Measurements from ENCODE around the gene ATP6AP2.

Gene ATP6AP2

GRCh38 chrX:40607381-40607780 is 26.6 kb downstream of the ATP6AP2 start:
- H4K20me1 ChIP-seq (ENCODE audit: control insufficient read depth, insufficient read depth, low read depth, low read length) = no peaks in the 10 kb centered on the region
- TF ChIP-seq CTCF (IDR thresholded peaks at IDR 0.05; ENCODE audit: low read depth, low read length, poor library complexity, severe bottlenecking) (no peak), EZH2phosphoT487 (IDR thresholded peaks at IDR 0.05; ENCODE audit: borderline replicate concordance, low read length) (no peak)
- H3K9me3 ChIP-seq (ENCODE audit: control insufficient read depth, insufficient read depth, low read length) = no peaks in the 10 kb centered on the region
- H3K4me2 ChIP-seq (ENCODE audit: low read length) = no peak overlapping the region
- H3K27me3 ChIP-seq (ENCODE audit: control insufficient read depth, low read length) = no peaks in the 10 kb centered on the region
- no peaks in the 10 kb centered on the region for H3K79me2 ChIP-seq (ENCODE audit: control insufficient read depth, low read length)
- no peaks in the 10 kb centered on the region for H3K36me3 ChIP-seq (ENCODE audit: control insufficient read depth, low read length)
- H3F3A ChIP-seq (ENCODE audit: control insufficient read depth, insufficient read depth) = no peaks in the 10 kb centered on the region
- H3K9me2 ChIP-seq (replicated peaks; ENCODE audit: control insufficient read depth, low read length) = no peaks in the 10 kb centered on the region
- H3K27ac ChIP-seq (ENCODE audit: low read depth, low read length) = no peak overlapping the region
- no peak overlapping the region for H3K4me3 ChIP-seq (ENCODE audit: low read length)
- H3K4me1 ChIP-seq (ENCODE audit: control insufficient read depth, low read length) = no peaks in the 10 kb centered on the region

- TF ChIP-seq CTCF (IDR thresholded peaks at IDR 0.05; ENCODE audit: low read depth, low read length, poor library complexity, severe bottlenecking) (no peak), EZH2phosphoT487 (IDR thresholded peaks at IDR 0.05; ENCODE audit: borderline replicate concordance, low read length) (no peak)
- Histone ChIP-seq H4K20me1 (ENCODE audit: control insufficient read depth, insufficient read depth, low read depth, low read length) (no peaks in the 10 kb centered on the region), H3K79me2 (ENCODE audit: control insufficient read depth, low read length) (no peaks in the 10 kb centered on the region), H3K9me2 (replicated peaks; ENCODE audit: control insufficient read depth, low read length) (no peaks in the 10 kb centered on the region), H3K4me3 (ENCODE audit: low read length) (no peak overlapping the region), H3K27me3 (ENCODE audit: control insufficient read depth, low read length) (no peaks in the 10 kb centered on the region), H3K36me3 (ENCODE audit: control insufficient read depth, low read length) (no peaks in the 10 kb centered on the region), H3K4me1 (ENCODE audit: control insufficient read depth, low read length) (no peaks in the 10 kb centered on the region), H3K27ac (ENCODE audit: low read depth, low read length) (no peak overlapping the region), H3F3A (ENCODE audit: control insufficient read depth, insufficient read depth) (no peaks in the 10 kb centered on the region), H3K4me2 (ENCODE audit: low read length) (no peak overlapping the region), H3K9me3 (ENCODE audit: control insufficient read depth, insufficient read depth, low read length) (no peaks in the 10 kb centered on the region)
These were observed 31.7 kb downstream of the ATP6AP2 start for GRCh38 chrX:40612511-40612910.

- Histone ChIP-seq H3K27me3 (ENCODE audit: control insufficient read depth, low read length) (no peaks in the 10 kb centered on the region), H3K27ac (ENCODE audit: low read depth, low read length) (no peak overlapping the region), H3F3A (ENCODE audit: control insufficient read depth, insufficient read depth) (no peaks in the 10 kb centered on the region), H3K9me3 (ENCODE audit: control insufficient read depth, insufficient read depth, low read length) (no peaks in the 10 kb centered on the region), H3K4me1 (ENCODE audit: control insufficient read depth, low read length) (no peaks in the 10 kb centered on the region), H3K36me3 (ENCODE audit: control insufficient read depth, low read length) (no peaks in the 10 kb centered on the region), H3K79me2 (ENCODE audit: control insufficient read depth, low read length) (no peaks in the 10 kb centered on the region), H3K4me2 (ENCODE audit: low read length) (no peak overlapping the region), H4K20me1 (ENCODE audit: control insufficient read depth, insufficient read depth, low read depth, low read length) (no peaks in the 10 kb centered on the region), H3K4me3 (ENCODE audit: low read length) (no peak overlapping the region), H3K9me2 (replicated peaks; ENCODE audit: control insufficient read depth, low read length) (no peaks in the 10 kb centered on the region)
- TF ChIP-seq CTCF (IDR thresholded peaks at IDR 0.05; ENCODE audit: low read depth, low read length, poor library complexity, severe bottlenecking) = no peak
- TF ChIP-seq EZH2phosphoT487 (IDR thresholded peaks at IDR 0.05; ENCODE audit: borderline replicate concordance, low read length) = no peak
These were observed 35.2 kb downstream of the ATP6AP2 start for GRCh38 chrX:40615976-40616375.

GRCh38 chrX:40617566-40617965 is 36.8 kb downstream of the ATP6AP2 start:
- H3K4me2 ChIP-seq (ENCODE audit: low read length) = no peak overlapping the region
- no peaks in the 10 kb centered on the region for H3K9me3 ChIP-seq (ENCODE audit: control insufficient read depth, insufficient read depth, low read length)
- no peak overlapping the region for H3K27ac ChIP-seq (ENCODE audit: low read depth, low read length)
- no peaks in the 10 kb centered on the region for H4K20me1 ChIP-seq (ENCODE audit: control insufficient read depth, insufficient read depth, low read depth, low read length)
- TF ChIP-seq EZH2phosphoT487 (IDR thresholded peaks at IDR 0.05; ENCODE audit: borderline replicate concordance, low read length) (no peak), CTCF (IDR thresholded peaks at IDR 0.05; ENCODE audit: low read depth, low read length, poor library complexity, severe bottlenecking) (no peak)
- no peaks in the 10 kb centered on the region for H3F3A ChIP-seq (ENCODE audit: control insufficient read depth, insufficient read depth)
- no peak overlapping the region for H3K4me3 ChIP-seq (ENCODE audit: low read length)
- H3K36me3 ChIP-seq (ENCODE audit: control insufficient read depth, low read length) = no peaks in the 10 kb centered on the region
- no peaks in the 10 kb centered on the region for H3K9me2 ChIP-seq (replicated peaks; ENCODE audit: control insufficient read depth, low read length)
- no peaks in the 10 kb centered on the region for H3K27me3 ChIP-seq (ENCODE audit: control insufficient read depth, low read length)
- H3K4me1 ChIP-seq (ENCODE audit: control insufficient read depth, low read length) = no peaks in the 10 kb centered on the region
- H3K79me2 ChIP-seq (ENCODE audit: control insufficient read depth, low read length) = no peaks in the 10 kb centered on the region
